CD4-positive, alpha-beta T cell (primary cell): ENCODE measurements around the gene HACD3. TPM values are rescaled to one million over a fixed set of nuclear protein-coding genes. Genes with fewer than 3 reads are reported as not detected.
A peak's percentile ranks its signal among the peaks of the same experiment; 100 is the strongest.

Source experiments
- ATAC-seq: fragments of 200-7000 bp; cut with Tn5 transposase; one replicate; pipeline ENCODE4 v1.10.0; 2022; ENCODE audit warnings: mild to moderate bottlenecking; ENCODE audit not compliant: poor library complexity
- CTCF ChIA-PET: fragments of 350-600 bp; sonication (Branson Sonifier 250); formaldehyde crosslinking; loops from one replicate; lab custom pipeline; 2021; ENCODE audit warnings: antibody characterized with exemption, inconsistent platforms; lab: Charles Lee
- POLR2A ChIA-PET: fragments of 350-600 bp; sonication (Branson Sonifier 250); formaldehyde crosslinking; loops from one replicate; lab custom pipeline; 2021; ENCODE audit warnings: antibody characterized with exemption, inconsistent platforms; lab: Charles Lee
- DNase-seq, 14 experiments: peaks; one replicate each; pipeline ENCODE4 v3.0.0-alpha.2; 2013 to 2020; ENCODE audit warnings: mixed read lengths in 2 of 14
- H3K27ac ChIP-seq, 2 donors: one replicate each; pipeline versions ENCODE4 v1.5.1 to v1.7.0; 2013; ENCODE audit warnings: low read length in 2 of 2, low read depth in 1 of 2, mild to moderate bottlenecking in 1 of 2
- H3K27me3 ChIP-seq, 2 experiments: 1 replicate in 1 of 2; 2 replicates in 1 of 2; pipeline versions ENCODE4 v1.6.1 to v1.7.0; 2013; ENCODE audit warnings: low read length in 2 of 2, control low read depth in 1 of 2, mild to moderate bottlenecking in 1 of 2, moderate library complexity in 1 of 2; ENCODE audit not compliant: insufficient read depth in 2 of 2, control insufficient read depth in 1 of 2
- H3K36me3 ChIP-seq: one replicate; pipeline ENCODE4 v1.6.1; 2013; ENCODE audit warnings: low read length, control low read depth; ENCODE audit not compliant: insufficient read depth
- H3K4me1 ChIP-seq: one replicate; pipeline ENCODE4 v1.6.1; 2013; ENCODE audit warnings: low read length, control low read depth; ENCODE audit not compliant: insufficient read depth
- H3K4me3 ChIP-seq: one replicate; pipeline ENCODE4 v1.5.1; 2013; ENCODE audit warnings: mild to moderate bottlenecking, low read length, moderate library complexity
- H3K9me3 ChIP-seq, 2 experiments: 1 replicate in 1 of 2; 2 replicates in 1 of 2; pipeline versions ENCODE4 v1.6.1 to v1.7.0; 2013; ENCODE audit warnings: low read length in 2 of 2, mild to moderate bottlenecking in 2 of 2, control low read depth in 1 of 2, moderate library complexity in 1 of 2; ENCODE audit not compliant: control insufficient read depth in 1 of 2, insufficient read depth in 1 of 2
- H3K27ac Mint-ChIP-seq: one replicate; pipeline ENCODE4 v1.8.0; 2020; ENCODE audit warnings: mixed read lengths
- H3K27me3 Mint-ChIP-seq: one replicate; pipeline ENCODE4 v1.8.0; 2021; ENCODE audit warnings: mixed read lengths
- H3K36me3 Mint-ChIP-seq: one replicate; pipeline ENCODE4 v1.8.0; 2021; ENCODE audit warnings: low read depth, mixed read lengths
- H3K4me1 Mint-ChIP-seq: one replicate; pipeline ENCODE4 v1.8.0; 2021; ENCODE audit warnings: low read depth, mixed read lengths
- H3K4me3 Mint-ChIP-seq: one replicate; pipeline ENCODE4 v1.8.0; 2020; ENCODE audit warnings: mild to moderate bottlenecking, mixed read lengths
- H3K9me3 Mint-ChIP-seq: one replicate; pipeline ENCODE4 v1.8.0; 2020; ENCODE audit warnings: mixed read lengths
- CTCF ChIP-seq: fragments of 200-600 bp; IDR thresholded peaks from one replicate; pipeline ENCODE4 v1.8.0; 2022; ENCODE audit warnings: antibody characterized with exemption, mild to moderate bottlenecking
- intact Hi-C, 2 experiments: fragments of 100-400 bp; cut with DNase I in 1 of 2; cut with micrococcal nuclease in 1 of 2; formaldehyde crosslinking; loops; one replicate each; pipeline versions ENCODE4 v1.15.1 to v1.9.0; 2023 to 2025; cut with DNase I, micrococcal nuclease
- total RNA-seq, 174 experiments: library from RNA in 2 of 174; stranded (reverse) in 2 of 174; gene quantifications; one replicate each; pipeline ENCODE4 v1.2.3 and lab custom pipeline; 2021 to 2026

The HACD3 gene
- total RNA-seq, 2 experiments from 2014 or later: 13.9 to 14.1 TPM

GRCh38 chr15:65512807-65513416, 17.4 kb upstream of the HACD3 start:
- no peaks in the 10 kb centered on the region for H3K9me3 ChIP-seq
- CTCF ChIA-PET: no interaction called here
- peaks cover 73% of the 10 kb centered on the region for H3K36me3 Mint-ChIP-seq
- DNase-seq (peak in 3 of 14 experiments; percentile 45 to 67 (median 52)), ATAC-seq (no peak)
- POLR2A ChIA-PET: interaction anchor here (0.6 to 2.5 kb wide), 2 partner anchors 18 to 60 kb away, joined by 6 to 15 read pairs; partner anchors contain the start of gene HACD3
- H3K4me1 ChIP-seq: peaks cover 21% of the 10 kb centered on the region
- H3K36me3 ChIP-seq: peaks cover 42% of the 10 kb centered on the region
- peaks cover 66% of the 10 kb centered on the region for H3K4me1 Mint-ChIP-seq
- H3K27ac Mint-ChIP-seq: no peak overlapping the region
- no peaks in the 10 kb centered on the region for H3K27me3 ChIP-seq
- no peak overlapping the region for H3K4me3 Mint-ChIP-seq
- H3K27ac ChIP-seq: no peak overlapping the region
- no peaks in the 10 kb centered on the region for H3K27me3 Mint-ChIP-seq
- no peak for TF ChIP-seq CTCF
- no peak overlapping the region for H3K4me3 ChIP-seq
- intact Hi-C loops: no loop called here
- no peaks in the 10 kb centered on the region for H3K9me3 Mint-ChIP-seq

GRCh38 chr15:65516997-65517865, 13.0 kb upstream of the HACD3 start, which contains the start of gene DPP8:
DPP8 (minus strand) TSS chr15:65517689; CDS start chr15:65512553, 5,136 bp downstream.
- H3K27me3 ChIP-seq: no peaks in the 10 kb centered on the region
- peaks cover 10% of the 10 kb centered on the region for H3K36me3 ChIP-seq
- peak within 1 kb of the TSS; percentile 95 for H3K4me3 Mint-ChIP-seq
- peak; percentile 91 for TF ChIP-seq CTCF
- ChIA-PET POLR2A (interaction anchor here (0.6 to 2.7 kb wide), 8 partner anchors 8 to 1079 kb away, joined by 3 to 21 read pairs (median 5); partner anchors contain the start of genes HACD3, INTS14 and RAB11A), CTCF (interaction anchor here (0.6 to 1.7 kb wide), 5 partner anchors 12 to 781 kb away, joined by 3 to 5 read pairs (median 3); partner anchors contain the start of genes HACD3 and INTS14)
- peaks cover 22% of the 10 kb centered on the region for H3K4me1 ChIP-seq
- peak within 1 kb of the TSS; percentile 87 for H3K27ac Mint-ChIP-seq
- H3K36me3 Mint-ChIP-seq: peaks cover 41% of the 10 kb centered on the region
- peak within 1 kb of the TSS; percentile 92 for H3K4me3 ChIP-seq
- H3K27me3 Mint-ChIP-seq: no peaks in the 10 kb centered on the region
- peak within 1 kb of the TSS; percentile 86 for H3K27ac ChIP-seq
- intact Hi-C loops: loop anchor here (1.0 kb wide), 3 partner anchors 13 to 352 kb away; partner anchors contain the start of genes HACD3 (in 2 of the 2), INTS14 (in 1 of the 2) and RAB11A (in 1 of the 2)
- DNase-seq (peak; percentile 89 to 96 (median 93)), ATAC-seq (peak; percentile 94)
- no peaks in the 10 kb centered on the region for H3K9me3 Mint-ChIP-seq
- H3K4me1 Mint-ChIP-seq: peaks cover 51% of the 10 kb centered on the region
- H3K9me3 ChIP-seq: no peaks in the 10 kb centered on the region

GRCh38 chr15:65517866-65518207, 12.4 kb upstream of the HACD3 start:
- POLR2A ChIA-PET: interaction anchor here (0.6 to 2.7 kb wide), 4 partner anchors 12 to 354 kb away, joined by 3 to 21 read pairs (median 4); partner anchors contain the start of genes HACD3 and RAB11A
- peaks cover 45% of the 10 kb centered on the region for H3K4me1 Mint-ChIP-seq
- ATAC-seq: peak; percentile 2

More at GRCh38 chr15:65517866-65518207, 12.4 kb upstream of the HACD3 start:
- H3K36me3 Mint-ChIP-seq: peaks cover 34% of the 10 kb centered on the region
- peak overlapping the region; percentile 92 for H3K4me3 ChIP-seq
- H3K9me3 ChIP-seq: no peaks in the 10 kb centered on the region
- no peaks in the 10 kb centered on the region for H3K27me3 ChIP-seq
- intact Hi-C loops: loop anchor here (1.0 kb wide), 3 partner anchors 12 to 351 kb away; partner anchors contain the start of genes HACD3 (in 2 of the 2), INTS14 (in 1 of the 2) and RAB11A (in 1 of the 2)
- H3K4me1 ChIP-seq: peaks cover 22% of the 10 kb centered on the region
- no peak for TF ChIP-seq CTCF
- no peaks in the 10 kb centered on the region for H3K9me3 Mint-ChIP-seq
- peak overlapping the region in 1 of 2 donors; percentile 86 for H3K27ac ChIP-seq
- peaks cover 10% of the 10 kb centered on the region for H3K36me3 ChIP-seq
- peak overlapping the region; percentile 95 for H3K4me3 Mint-ChIP-seq
- no peaks in the 10 kb centered on the region for H3K27me3 Mint-ChIP-seq
- peak overlapping the region; percentile 87 for H3K27ac Mint-ChIP-seq
- CTCF ChIA-PET: interaction anchor here (0.6 to 1.7 kb wide), 2 partner anchors 11 to 13 kb away, joined by 3 to 5 read pairs; partner anchors contain the start of gene HACD3
- DNase-seq: no peak
